NCI-H345 treated with DMSO at 0.1 percent for 48 hours (cell line): ENCODE measurements around the gene TRIM17.

ENCODE experiments used
- DNase-seq: peaks from one replicate; lab custom pipeline; 2025; ENCODE audit not compliant: unreplicated experiment; lab: John Stamatoyannopoulos, UW

TRIM17 gene, protein sequence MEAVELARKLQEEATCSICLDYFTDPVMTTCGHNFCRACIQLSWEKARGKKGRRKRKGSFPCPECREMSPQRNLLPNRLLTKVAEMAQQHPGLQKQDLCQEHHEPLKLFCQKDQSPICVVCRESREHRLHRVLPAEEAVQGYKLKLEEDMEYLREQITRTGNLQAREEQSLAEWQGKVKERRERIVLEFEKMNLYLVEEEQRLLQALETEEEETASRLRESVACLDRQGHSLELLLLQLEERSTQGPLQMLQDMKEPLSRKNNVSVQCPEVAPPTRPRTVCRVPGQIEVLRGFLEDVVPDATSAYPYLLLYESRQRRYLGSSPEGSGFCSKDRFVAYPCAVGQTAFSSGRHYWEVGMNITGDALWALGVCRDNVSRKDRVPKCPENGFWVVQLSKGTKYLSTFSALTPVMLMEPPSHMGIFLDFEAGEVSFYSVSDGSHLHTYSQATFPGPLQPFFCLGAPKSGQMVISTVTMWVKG

GRCh38 chr1:228416217-228416933, at the start of gene TRIM17:
TRIM17 (minus strand) TSS chr1:228416861; CDS start chr1:228415072, 1,789 bp downstream.
- no peak for DNase-seq

DNA sequence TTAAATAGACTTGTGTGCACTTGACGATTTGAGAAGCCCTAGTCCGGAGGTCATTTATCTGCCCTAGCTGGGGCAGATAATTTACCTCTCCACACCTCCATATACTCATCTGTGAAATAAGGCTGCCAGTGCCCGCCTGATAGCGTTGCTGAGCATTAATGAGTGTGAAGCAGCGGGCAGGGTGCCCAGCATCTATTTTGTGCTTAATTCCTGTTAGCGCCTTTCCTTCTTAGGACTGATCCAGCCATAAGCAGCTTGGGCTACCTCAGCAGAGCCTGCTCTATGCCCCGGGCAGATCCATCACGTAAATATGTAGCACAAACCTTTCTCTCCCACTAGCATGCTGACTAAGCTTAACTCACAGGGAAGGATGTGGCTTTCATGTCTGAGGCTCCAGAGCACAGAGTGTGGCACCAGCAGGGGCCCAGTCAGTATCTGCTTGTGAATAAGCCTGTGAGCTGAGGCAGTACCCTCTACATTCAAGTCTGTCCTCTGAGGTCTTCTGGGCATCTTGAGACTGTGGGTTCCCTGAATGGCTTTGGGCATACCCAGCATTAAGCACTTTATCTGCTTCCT, 49.0 kb upstream of the TRIM17 start:
- DNase-seq, result no peak

GRCh38 chr1:228465141-228465540, 48.5 kb upstream of the TRIM17 start:
- no peak for DNase-seq

GRCh38 chr1:228464487-228464983, 47.9 kb upstream of the TRIM17 start:
- peak; percentile 49 for DNase-seq

- DNase-seq, result no peak
These were observed 47.1 kb upstream of the TRIM17 start for GRCh38 chr1:228463559-228464455.

DNA sequence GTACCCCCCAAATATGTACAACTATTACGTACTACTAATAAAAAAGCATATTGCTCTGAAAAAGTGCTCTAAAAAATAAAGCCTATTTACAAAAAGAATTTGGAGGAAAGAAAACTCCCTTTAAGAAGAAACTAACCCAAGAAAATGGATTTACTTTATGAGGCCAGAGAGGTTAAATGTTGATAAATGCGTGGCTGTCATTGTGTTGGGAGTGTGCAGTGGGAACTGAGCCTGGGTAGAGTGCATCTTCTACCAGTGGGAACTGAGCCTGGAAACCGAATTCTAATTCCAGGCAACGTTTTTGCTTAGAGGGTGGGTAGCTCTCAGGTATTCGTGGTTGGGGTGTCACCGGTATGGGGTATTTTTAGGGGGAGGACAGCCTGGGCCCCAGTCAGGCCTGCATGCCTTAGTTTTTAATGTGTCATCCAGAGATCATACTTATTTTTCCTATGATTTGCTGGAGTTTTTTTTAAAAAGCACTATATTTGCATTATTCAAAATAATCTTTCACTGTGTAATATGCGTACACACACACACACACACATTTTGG, 46.4 kb upstream of the TRIM17 start:
- no peak for DNase-seq

DNA sequence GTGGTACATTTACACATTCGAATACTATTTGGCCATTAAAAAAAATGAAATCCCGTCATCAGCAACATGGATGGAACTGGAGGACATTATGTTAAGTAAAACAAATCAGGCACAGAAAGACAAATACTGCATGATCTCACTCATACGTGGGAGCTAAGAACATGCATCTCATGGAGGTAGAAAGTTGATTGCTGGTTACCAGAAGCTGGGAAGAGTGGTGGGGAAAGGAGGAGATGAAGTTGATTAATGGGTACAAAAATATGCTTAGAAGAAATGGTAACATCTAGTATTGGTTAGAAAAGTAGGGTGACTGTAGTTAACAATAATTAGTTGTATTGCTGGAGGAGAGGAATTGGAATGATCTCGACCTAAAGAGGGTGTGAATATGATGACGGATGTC, 45.9 kb upstream of the TRIM17 start:
- no peak for DNase-seq

DNA sequence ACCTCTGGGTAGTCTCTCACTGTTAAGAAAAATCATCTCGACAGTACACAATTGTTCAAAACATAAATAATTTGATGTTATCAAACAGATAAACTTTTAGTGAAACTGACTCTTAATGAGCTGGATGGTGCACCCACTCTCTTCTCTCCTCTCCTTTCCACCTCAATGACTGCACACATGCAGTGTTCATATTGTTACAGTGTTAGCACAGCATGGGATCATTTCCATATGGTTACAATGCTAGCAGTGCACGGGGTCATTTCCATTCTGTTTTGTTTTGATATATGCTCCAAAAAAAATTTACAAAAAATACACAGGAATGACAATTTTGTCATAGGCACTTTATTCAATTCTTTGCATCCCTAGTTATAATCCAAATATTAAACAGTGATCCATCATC, 44.2 kb upstream of the TRIM17 start:
- DNase-seq, result peak; percentile 55

- DNase-seq, result peak; percentile 77
These were observed 42.7 kb upstream of the TRIM17 start for GRCh38 chr1:228459091-228459993.

- peak; percentile 98 for DNase-seq
These were observed 40.9 kb upstream of the TRIM17 start for GRCh38 chr1:228457396-228458176.

- DNase-seq, result no peak
These were observed 40.3 kb upstream of the TRIM17 start for GRCh38 chr1:228457017-228457395.

DNA sequence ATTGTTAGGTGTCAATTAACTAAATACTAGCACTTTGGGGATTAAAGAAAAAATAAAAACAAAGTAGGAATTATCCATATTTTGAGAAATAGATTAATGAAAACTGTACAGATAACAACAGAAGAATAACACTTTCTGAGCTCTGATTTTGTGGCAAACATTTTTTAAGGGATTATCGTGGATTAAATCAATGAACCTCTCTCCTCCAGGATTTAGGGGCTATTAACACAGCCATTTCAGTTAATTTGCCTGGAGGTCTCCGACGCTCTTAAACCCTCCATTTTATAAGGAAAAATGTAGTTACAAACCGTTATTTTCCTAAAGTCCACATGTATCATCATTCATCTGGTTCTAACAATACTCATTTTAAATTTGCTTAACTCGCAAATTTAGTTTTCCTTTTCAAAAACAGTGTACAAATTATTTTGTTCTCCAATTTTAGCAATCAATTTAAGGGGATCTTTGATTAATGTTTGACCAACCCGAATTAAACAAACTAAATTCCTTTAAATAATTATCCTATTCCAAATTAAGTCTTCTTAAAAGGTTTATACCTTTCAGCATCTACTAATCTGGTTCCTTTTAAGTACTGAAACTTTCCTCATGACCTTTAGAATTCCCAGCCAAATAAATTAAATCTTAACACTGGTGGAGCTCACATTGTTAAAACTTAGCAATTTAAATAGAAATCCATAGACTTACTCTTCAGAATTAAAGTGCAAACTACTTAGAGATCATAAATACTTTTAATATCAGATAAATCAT, 39.8 kb upstream of the TRIM17 start:
- DNase-seq, result no peak

DNA sequence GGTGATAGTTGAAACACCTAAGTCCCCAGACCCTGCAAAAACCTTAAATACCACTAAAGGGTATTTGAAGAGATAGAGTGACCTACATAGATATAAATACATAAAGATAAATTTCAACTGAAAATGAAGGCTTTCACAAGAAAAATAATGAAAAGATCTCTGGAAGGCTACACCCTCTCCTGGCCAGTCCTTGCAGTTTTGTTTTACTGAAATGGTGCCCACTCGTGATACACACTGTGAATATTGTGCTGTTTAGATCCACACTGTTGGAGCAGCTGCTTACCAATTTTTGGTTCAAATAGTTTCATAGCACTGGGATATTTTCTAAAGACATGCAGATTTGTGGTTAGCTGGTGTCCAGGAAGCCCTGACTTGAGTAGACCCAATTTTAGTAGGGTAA, 39.1 kb upstream of the TRIM17 start:
- DNase-seq, result no peak

DNA sequence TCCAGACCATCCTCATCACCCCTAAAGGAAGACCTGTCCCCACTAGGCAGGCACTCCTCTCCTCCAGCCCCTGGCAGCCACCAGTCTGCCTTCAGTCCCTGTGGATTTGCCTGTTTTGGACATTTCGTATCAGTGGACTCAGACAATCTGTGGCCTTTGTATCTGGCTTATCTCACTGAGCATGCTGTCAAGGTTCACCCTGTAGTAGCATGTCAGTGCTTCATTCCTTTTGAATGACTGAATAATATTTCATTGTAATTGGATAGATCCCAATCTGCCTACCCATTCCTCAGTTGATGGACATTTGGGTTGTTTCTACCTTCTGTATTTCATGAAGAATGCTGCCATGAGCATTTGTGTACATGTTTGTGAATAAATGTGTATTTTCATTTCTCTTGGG, 37.6 kb upstream of the TRIM17 start:
- no peak for DNase-seq

- DNase-seq, result no peak
These were observed 37.0 kb upstream of the TRIM17 start for GRCh38 chr1:228453614-228454013.

DNA sequence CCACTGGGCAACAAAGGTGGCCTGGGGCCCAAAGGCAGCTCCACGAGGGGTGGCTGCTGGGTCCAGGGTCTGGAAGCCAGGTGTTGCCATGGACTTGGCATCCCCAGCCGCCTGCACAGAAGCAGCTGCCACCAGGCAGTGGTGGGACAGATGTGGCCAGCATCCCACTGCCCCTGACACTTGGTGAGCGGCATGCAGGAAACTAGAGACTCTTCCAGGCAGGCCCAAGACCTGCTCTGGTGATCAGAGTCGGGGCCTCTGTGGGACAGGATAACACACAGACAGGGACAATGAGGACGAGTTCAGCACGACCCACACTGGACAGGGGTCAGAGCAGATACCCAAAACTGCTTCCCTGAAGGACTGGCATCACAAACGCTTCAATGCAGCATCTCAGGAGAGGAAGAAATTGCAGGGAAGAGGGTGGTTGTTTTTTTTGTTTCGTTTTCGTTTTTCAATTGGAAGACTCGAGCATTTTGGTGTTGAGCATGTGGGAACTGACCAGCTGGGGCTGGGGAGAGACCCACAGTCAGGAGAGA, 36.4 kb upstream of the TRIM17 start:
- no peak for DNase-seq

GRCh38 chr1:228452194-228453021, 35.7 kb upstream of the TRIM17 start:
- DNase-seq, result no peak
